COR-L47 (cell line): Measurements from ENCODE around the gene ABCC8.

Experiments
- DNase-seq: peaks from one replicate; lab custom pipeline; 2025; lab: John Stamatoyannopoulos, UW

ABCC8 gene

DNA sequence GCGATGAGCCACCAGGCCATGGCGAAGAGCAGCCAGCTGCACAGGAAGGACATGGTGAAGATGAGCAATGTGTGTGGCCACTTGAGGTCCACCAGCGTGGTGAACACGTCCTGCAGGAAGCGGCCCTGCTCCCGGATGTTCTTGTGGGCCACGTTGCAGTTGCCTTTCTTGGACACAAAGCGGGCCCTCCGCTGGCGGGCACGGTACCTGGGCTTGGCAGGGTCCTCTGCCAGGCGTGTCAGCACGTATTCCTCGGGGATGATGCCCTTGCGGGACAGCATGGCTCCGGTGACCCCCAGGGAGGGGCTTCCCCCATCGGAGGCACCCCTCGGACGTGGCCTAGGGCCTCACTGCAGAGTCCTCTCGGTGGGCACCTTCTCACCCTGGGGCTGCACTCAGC, 88.8 kb downstream of the ABCC8 start:
- DNase-seq = no peak

DNA sequence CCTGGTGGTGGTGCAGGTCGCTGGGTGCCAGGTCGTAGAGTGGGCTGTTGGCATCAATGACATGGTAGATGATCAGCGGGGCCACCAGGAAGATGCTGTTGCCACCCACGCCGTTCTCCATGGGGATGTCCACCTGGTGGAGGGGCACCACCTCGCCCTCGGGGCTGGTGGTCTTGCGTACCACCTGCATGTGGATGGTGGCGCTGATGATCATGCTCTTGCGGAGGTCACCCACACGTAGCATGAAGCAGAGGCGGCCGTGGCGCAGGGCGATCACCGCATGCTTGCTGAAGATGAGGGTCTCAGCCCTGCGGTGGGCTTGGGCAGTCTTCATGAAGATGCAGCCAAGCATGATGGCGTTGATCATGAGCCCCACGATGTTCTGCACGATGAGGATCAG, 89.4 kb downstream of the ABCC8 start:
- no peak for DNase-seq

DNA sequence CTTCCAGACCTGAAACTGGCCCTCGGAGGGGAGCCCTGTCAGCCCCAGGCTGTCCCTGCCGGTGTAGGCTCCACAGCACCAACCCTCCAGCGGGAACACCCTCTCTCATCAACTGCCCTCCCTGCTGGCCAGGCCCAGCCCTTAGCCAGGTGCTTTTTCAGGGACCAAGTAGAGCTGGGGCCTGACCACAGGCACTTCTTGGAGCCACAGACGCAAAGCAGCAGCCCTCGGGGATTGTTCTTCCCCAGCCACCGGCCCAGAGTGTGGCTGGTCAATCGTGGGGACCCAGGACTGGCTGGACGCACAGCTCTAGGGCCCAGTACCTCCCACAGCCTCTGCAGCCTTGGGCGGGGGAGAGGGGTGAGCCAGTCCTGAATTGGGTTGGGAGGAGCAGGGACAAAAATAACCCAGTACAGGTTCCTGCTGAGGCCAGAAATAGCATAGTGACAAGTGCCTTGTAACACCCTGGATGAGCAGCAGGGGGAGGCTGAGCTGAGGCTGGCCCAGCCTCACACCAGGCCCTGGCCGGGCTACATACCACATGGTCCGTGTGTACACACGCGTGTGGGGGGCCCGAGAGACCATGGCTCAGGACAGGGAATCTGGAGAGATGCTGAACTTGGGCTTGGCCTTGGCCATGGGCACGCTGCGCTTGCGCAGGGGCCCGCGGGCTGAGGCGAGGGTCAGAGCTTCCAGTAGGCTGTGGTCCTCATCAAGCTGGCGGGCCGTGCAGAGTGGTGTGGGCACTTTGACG, 90.1 kb downstream of the ABCC8 start:
- DNase-seq = peak; percentile 38

DNA sequence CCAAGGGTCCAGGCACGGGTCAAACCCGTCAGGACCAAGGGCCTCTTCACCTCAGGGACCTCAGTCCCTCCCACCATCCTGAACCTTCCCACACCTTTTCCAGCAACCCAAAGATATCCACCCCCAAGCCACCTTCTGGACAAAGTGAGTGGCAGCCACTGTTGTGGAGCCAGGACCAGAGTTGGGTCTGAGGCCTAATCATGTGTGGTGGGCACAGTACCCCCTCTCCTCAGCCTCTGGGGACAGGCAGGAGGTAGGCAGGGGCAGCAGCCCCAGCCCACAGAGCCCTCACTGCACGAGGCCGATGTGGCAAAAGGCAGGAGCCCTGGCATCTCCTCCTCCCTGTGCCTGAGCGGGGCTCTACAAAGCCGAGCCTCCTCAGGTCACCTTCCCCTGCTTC, 90.7 kb downstream of the ABCC8 start:
- DNase-seq = no peak

DNA sequence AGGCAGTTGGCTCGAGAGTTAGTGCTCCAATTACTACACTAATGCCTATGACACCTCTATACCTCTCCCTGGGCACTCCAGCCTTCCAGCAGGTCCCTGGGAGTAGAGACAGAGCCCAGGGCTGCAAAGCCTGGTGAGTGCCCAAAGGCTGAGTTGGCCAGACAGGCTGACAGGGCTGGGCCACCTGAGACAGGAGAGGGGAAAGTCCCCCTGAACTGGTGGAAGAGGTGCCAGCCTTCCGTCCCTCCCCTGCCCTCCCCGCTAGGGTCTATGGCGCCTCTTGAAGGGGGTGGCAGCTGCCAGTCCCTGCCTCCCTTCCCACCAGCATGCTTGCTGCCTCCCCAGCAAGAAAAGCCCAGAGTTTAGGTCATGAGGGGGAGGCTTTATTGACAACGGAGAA, 91.2 kb downstream of the ABCC8 start:
- DNase-seq = no peak

DNA sequence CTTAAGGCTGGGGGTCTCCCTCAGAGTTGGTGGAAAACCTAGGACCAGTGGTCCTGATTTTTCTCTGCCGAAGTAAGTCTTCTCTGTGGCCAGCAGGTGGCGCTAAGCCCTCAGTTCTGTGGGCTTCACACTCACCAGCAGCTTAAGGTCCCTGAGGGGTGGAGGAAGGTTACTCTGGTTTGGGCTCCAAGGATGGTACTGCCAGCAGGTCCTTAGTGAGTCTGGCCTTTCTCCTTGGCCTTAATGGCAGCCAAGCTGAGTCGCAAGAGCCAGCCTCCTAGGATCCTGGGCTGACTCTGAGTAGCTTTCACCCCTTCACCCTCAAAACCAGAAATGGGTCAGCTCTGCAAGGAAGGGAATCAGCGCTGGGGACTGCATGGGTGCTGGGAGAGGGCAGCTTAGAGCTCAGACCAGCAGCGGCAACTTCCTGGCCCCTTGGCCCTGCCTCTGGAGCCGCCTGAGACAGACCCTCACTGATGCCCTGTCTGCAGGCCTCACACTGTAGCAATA, 92.6 kb downstream of the ABCC8 start:
- DNase-seq = peak; percentile 80

DNA sequence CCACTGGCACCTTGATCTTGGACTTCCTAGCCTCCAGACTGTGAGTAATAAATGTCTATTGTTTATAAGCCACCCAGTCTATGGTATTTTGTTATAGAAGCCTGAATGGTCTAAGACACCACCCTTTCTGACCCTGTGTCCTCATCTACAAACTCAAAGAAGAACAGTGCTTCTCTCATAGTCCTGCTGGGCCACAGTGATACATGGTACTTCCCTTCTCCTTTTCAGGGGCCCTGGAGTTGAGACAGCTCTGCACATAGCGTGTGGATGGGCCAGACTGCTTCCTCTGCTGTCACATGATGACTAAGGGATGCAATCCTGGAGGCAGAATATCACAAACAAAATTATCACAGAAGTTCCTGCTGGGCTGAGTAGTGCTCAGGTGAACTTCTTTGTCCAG, 93.2 kb downstream of the ABCC8 start:
- no peak for DNase-seq

DNA sequence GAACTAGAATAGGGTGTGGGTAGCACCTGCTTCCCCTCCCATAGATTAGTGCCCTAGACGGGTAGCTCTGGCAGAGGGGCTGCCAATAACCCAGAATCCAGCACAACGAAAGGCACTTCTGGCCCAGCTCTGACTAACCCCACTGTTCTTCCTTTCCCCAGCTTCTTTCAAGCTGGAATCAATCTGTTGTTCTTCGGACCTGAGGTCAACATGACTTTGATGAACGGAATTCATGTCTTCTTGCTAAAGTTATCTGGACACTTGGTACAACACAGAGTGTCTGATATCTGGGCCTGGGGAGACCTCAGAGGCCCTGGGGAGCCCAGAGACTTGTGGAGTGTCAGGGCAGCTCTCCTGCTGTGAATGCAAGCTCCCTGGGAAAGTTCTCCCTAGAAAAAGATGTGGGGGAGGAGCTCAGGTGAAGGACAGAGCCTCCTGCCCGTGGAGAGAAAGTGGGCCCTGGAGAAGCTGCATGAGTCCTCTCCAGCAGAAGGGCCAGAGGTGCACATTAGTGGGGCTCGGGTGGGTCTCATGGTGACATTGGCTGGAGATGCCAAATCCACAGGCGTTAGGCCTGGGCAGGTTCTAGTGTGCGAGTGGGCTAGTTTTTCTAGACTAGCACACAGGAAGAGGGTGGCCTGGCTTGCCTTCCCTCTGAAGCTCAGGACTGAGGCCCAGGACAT, 94.5 kb downstream of the ABCC8 start:
- DNase-seq = no peak

DNA sequence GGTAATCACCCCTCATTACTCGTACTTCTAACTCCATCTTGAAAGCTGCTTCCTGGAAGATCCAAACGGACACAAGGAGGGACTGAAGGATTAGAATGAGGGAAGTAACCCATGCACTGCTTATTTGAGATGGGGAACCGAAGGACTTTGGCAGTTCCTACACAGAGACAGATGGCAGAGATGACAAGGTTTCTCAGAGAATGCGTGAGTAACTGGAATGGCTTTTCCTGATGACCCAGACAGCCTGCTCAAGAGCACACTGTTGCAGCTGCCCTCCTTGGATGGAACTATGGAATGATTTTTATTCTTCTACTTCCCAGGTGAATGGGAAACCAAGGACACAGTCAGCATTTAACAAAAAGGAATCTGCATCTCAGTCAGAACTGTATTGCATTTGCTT, 95.5 kb downstream of the ABCC8 start:
- DNase-seq = no peak

DNA sequence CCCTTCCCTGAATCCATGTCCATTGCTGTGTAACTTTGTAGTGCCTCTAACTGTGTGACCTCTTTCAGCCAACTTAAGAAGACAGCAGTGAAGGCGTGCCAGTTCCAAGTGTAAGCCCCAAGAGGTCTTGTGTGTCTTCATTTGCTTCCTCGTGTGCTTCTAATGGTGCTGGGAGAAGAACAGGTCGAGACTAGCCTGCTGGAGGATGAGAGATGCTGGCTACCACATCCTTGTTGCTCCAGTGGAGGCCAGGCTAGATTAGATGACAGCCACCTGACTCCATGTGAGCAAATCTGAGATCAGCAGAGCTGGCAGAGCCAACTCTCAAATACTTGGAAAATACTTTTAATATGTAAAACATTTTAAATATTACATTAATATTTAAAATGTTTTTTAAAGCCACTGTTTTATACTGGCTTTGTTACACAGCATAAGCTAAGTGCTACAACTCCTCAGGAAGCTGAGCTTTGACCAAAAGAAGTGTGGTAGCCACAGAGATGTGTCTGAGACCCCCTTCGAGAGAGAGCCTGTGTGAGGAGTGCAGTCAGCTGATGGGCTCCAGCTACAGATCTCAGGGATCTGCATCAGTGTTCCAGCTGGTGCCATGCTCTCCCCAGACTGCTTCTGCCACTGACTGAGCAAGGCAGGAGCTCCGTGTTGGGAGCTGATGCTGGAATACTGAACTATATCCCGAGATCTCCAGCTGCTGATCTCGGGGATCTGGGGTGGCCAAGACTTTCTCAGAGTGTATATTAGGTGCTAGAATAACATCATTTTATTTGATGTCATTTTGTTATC, 97.1 kb downstream of the ABCC8 start:
- no peak for DNase-seq

DNA sequence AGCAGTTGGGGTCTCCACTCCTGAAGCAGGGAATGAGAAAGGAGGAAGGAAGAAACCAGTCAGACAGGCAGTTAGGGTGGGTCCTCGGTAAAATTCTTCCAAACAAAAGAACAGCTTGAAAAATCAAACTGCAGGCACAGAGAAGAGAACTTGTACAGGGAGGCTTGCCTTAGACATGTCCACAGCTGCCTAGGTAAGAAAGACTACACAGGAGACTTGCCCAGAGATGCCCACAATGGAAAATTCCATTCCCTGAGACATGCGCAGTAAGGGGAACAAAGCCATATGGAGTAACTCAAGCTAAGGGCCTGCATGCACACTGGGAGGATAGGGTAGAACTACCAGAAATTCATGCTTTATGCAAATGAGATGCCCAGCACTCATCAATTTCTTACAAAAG, 98.0 kb downstream of the ABCC8 start:
- no peak for DNase-seq

DNA sequence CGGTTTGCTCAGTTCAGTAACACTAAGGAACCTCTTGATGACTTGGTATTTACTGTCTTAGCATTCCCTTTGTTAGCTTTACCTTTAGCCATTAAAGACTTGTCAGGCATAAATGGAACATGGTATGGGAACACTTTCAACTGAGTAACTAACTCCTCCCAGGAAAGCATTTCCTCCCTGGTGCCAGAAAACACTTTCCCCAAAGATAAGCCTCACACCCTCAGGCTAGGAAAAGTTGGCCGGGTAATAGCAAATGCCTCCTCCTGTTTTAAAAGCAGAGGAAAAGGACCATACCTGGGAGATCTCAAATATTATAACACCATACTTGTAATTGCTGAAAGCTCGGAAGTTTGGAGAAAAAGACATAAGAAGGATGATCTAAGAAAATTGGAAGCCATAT, 100.2 kb downstream of the ABCC8 start:
- no peak for DNase-seq

DNA sequence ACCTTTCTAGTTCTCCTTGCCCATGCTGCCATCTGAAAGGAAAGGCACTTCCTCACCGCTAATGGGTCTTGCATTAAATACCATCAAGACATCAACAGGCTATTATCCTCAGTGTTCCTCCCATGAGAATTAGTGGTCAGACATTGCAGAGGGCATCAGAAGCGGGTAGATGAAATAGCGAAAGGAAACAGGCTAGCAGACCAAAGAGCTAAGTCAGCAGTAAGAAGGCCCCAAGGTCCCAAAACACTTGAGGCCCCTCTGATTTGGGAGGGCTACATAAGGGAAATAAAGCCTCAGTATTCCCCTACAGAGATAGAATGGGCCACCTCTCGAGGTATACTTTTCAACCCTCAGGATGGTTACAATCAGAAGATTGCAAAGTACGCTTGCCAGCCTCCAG, 101.1 kb downstream of the ABCC8 start:
- no peak for DNase-seq

DNA sequence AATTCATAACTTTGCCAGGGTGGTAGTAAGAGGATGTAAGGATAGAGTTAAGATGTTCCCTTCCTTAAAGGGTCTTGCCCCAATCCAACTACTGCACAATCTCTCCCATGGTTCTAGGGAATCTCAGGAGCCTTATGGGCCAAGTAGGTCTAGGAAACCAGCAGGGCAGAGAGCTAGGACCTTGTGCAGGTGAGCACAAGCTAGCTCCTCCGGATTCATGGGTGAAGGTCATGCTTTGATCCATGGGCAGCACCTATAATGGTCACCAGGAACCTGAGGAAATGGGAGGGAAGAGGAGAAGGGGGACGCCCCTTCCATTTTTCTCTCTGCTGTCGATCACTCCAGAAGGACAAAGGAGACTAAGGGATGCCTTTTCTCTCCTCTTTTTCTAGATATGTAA, 105.0 kb downstream of the ABCC8 start:
- DNase-seq = peak; percentile 51

DNA sequence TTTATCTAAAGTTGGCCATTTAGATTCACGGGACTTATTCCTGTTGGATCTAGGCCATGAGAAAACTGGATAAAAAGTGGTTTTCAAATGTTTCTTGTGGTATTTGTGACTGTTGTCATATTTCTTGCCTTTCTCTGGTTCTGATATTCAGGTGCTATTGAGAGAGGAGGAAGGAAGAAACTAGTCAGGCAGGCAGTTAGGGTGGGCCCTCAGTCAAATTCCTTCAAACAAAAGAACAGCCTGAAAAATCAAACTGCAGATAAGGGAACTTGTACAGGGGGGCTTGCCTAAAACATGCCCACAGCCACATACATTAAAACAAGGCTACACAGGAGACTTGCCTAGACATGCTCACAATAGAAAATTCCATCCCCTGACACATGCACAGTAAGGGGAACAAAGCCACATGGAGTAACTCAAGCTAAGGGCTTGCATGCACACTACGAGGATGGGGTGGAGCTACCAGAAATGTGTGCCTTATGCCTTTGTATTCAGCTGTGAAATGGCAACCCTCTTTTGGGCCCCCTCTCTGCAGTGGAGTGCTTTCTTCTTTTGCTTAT, 106.9 kb downstream of the ABCC8 start:
- no peak for DNase-seq

DNA sequence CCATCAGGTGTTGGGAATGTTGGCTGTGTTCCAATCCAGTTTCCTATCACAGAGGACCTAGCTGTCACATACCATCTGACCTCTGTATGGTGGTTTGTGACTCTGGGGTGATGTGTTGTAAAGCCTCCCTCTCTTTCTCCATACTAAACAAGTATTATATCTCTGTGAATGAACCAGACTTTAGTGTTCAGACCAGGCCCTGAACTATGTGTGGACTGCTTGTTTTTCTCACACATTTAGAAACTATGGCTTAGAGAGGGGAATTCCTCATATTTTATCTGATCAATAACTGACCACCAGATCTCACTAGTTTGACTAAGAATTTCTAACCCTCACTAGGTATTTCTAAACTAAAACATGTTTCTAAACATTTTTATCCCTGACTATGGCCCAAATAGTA, 107.6 kb downstream of the ABCC8 start:
- DNase-seq = no peak

DNA sequence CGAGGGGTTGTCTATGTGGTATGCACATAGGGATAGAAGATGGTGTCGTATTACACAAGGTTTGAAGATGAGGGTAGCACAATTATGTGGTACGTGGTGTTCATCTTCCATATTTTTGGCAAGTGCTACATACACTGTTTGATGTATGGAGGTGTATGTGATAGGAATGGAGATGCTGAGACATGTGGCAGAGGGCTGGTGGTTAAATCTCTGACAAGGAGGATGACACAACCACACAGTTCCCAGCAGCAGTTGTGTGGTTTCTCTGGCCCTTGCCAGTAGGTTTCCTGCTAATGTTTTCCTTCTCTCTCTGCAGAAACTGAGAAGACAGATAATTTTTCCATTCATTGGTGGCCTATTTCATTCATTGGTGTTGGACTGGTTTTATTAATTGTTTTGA, 108.1 kb downstream of the ABCC8 start:
- no peak for DNase-seq

DNA sequence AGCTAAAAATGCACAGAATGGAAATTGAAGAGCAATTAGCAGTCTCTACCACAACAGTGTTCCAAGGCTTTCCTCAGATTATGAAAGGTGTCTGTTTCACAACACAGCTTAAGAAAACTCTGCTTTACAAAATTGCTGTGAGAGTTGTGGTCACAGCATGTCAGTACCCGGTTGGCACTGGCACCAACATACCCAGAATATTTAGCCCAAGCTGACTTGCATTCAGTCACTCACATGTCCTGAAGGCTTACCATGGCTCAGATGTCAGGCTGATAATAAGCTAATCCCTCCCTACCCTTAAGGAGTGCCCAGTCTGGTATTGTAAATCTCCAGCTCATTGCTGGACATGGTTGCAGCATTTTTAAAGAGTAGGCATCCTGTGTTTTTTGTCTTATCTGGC, 110.2 kb downstream of the ABCC8 start:
- no peak for DNase-seq

DNA sequence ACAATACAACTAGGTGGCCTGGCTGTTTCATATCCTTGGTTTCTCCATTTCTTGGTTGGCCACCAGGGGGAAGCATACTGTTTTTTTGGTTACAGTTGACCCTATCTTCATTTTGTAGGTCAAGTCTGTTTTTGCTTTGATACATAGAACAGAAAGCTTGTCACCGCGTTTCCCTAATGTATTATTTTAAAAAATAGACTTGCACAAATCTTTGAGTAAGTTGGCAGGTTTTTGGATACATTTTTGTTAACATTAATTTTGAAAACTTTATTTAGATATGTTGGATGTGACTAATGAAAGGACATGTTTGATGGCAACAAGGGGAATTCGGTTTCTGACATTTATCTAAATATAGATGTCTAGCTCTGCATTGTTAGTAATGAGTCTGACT, 122.0 kb downstream of the ABCC8 start:
- peak; percentile 53 for DNase-seq

DNA sequence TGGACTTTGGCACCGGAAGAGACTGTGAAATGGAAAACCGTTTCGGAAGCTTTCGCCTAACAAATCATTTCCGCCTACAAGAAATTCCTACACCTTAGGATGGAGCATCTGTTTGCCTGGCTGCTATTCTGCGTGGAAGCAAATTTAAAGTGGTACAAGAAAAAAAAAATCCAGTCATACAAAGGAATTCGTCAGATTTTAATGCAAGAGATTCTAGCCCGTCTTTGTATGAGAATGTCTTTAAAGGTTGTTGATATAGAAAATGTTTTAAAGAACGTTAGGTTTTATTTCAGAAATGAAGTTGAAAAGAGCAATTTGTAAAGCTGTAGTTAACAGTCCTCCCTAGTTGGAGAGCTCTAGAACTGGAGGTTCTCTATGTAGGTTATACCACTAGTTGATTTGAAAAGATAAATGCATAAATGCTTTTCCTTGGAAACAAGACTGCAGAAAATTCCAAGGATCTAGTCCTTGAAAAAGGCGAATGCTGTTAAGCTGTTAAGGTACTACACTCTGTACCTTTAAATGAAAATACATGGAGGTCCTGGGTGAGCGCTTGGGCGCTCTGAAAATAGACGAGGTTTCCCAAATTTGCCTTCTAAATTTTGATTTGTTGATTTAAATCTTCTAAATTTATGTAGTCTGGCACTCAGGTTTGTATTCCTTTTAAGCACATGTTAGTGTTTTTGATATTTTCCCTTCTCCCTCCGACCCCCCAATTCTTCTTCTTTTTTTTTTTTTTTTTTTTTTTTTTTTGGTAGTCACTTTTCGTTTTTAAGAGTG, 122.6 kb downstream of the ABCC8 start:
- DNase-seq = no peak

DNA sequence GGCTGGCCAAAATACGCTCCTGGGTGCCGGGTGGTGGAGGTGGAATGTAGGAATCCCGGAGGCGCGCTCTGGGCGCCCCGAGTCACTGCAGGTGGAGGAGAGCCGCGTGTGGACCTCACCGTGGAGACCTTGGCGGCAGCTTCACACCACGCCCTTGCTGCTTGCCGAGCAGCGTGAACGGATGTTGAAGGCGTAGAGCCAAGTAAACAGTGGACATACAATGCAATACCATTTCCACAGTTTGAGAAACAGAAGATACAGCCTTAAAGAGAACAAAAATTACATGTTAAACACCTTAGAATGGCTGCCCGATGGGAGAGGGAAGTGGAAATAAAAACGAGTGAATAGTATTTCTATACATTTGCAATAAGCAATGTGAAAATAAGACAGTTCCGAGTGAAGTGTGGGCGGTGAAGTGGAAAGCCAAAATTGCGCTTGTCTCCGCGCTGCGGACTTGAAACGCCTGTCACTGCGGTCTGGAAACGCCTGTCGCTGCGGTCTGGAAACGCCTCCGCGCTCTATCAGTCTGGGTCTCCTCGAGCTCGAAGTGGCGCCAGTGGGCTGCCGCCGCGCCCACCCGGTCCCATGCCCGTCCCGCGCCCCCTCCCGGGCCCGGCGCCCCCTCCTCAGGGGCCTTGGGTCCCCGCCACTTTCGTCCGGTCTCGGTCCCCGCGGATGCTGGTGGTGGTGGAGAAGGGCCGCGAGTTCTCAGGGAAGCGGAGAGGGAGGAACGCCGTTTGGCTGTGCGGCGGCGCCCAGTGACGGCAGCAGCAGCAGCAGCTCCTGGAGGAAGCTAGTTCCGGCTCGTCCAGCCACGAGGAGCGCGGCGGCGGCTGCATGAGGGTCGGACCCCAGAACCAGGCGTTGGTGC, 123.5 kb downstream of the ABCC8 start:
- peak; percentile 74 for DNase-seq
